ENCODE results near the gene WDR59.

- no peak for TF ChIP-seq POU2F2 (IDR thresholded peaks at IDR 0.05; ENCODE audit: low read depth, low read length)
- TF ChIP-seq POLR2A (IDR thresholded peaks at IDR 0.05; ENCODE audit: low read depth, low read length): no peak
These were observed 85.1 kb downstream of the WDR59 start for GRCh38 chr16:74899816-74900215.
